Measurements from ENCODE around the gene SSR2. TPM values are rescaled to one million over a fixed set of nuclear protein-coding genes. Genes with fewer than 3 reads are reported as not detected.
A peak's percentile ranks its signal among the peaks of the same experiment; 100 is the strongest.
"Not testable (repeated sequence)": the region's sequence is repeated elsewhere in the genome, so short reads cannot be mapped to it uniquely, and the experiment has no call there.

SSR2 gene
- total and polyA plus RNA-seq, 7 experiments from 2014 or later, result 207 to 393 (median 268) TPM

DNA sequence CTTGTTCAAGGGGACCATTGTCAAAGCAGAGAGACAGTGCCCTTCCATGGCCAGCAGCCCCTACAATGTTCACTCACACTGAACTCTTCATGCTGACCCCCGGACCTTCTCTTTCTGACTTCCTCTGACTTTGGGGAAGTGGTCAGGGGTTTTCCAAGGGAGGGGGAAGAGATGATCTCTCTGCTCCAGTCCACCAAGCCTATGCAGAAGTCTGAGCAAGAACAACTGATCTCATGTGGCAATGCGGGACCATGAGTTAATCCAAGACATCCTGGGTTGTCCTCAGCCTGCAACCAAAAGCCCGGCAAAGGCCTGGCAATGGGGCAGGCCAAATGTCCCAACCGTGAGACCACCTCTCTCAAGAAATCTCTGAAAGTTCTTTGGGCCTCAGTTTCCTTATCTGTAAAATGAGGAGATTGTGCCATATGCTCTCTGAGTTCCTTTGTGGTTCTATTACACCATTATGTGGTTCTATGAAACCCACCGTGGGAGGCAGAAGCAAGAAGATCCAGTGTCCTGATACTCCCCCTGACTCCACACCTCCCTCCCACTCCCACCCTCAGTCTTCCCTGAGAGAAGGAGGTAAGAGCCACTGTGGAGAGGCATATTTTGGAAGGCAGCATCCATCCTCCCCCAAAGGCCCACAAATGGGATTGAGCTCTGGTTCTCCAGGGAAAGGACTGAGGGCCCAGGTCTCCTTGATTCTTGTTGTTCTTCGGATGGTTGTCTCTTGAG lies 30.6 kb downstream of the SSR2 start:
- Mint-ChIP-seq H3K27me3 (no peaks in the 10 kb centered on the region), H3K9me3 (no peaks in the 10 kb centered on the region), H3K27ac (no peak overlapping the region), H3K36me3 (no peaks in the 10 kb centered on the region), H3K4me1 (peaks cover 4 to 17% (median 11%) of the 10 kb centered on the region in 7 donors), H3K4me3 (no peak overlapping the region)
- Histone ChIP-seq H3K9me3 (ENCODE audit: control insufficient read depth in 2 of 3, low read length in 3 of 3) (no peaks in the 10 kb centered on the region), H3K27ac (ENCODE audit: low read depth, low read length) (no peak overlapping the region), H3K4me1 (ENCODE audit: control insufficient read depth in 2 of 2, insufficient read depth in 2 of 2, low read length in 2 of 2) (peaks cover 10% of the 10 kb centered on the region in 2 donors), H3K4me3 (ENCODE audit: low read length) (no peak overlapping the region), H3K36me3 (ENCODE audit: control insufficient read depth in 2 of 3, insufficient read depth in 3 of 3, low read length in 3 of 3) (no peaks in the 10 kb centered on the region), H3K27me3 (ENCODE audit: control insufficient read depth in 2 of 2, insufficient read depth in 2 of 2, low read length in 2 of 2) (no peaks in the 10 kb centered on the region)
- ATAC-seq (peak; percentile 77), DNase-seq (no peak)
- intact Hi-C loops (cut with micrococcal nuclease), result no loop called here
- POLR2A ChIA-PET, result interaction anchor here (0.6 to 2.3 kb wide), 11 partner anchors 11 to 434 kb away, joined by 3 to 20 read pairs (median 4); partner anchors contain the start of genes ARHGEF2 and KHDC4
- CTCF ChIA-PET, result interaction anchor here (0.6 to 5.2 kb wide), 16 partner anchors 8 to 500 kb away, joined by 3 to 41 read pairs (median 4); partner anchors contain the start of gene KHDC4

DNA sequence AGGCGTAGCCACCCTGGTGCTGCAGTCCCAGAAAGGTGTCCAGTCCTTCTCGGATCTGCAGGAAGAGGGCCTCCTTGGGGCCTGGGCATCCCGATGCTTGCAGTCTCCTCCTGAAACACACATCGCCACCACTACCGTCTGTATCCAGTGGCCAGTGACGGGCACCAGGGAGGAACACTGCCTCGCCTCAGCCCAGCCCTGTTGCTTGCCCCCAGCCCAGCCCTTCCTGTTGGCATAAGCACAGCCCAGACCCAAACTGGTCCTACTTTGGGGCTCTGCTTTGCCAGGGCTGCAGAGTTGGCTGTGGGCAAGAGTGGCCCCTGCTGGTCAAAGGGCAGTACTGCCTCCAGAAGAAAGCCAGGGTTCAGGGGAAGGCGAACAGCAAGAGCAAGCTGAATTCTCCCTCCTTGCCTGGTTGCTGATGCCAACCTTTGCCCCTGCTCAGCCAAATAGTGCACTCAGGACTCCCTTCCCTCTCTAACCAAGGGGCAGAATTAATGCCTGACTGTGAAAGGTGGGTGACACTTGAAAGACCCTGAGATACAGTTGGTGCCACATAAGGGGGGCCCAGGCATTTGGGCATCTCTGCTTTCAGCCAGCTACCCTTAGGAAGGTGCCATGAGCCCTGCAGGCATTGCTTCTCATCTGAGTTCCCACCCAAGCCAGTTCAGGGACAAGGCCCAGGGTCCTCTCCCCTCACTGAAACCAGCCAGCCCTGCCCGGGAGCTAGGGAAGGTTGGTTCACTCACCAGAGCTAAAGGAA lies 31.3 kb downstream of the SSR2 start:
- no peaks in the 10 kb centered on the region for H3K9me3 Mint-ChIP-seq
- Histone ChIP-seq H3K27ac (ENCODE audit: low read depth, low read length) (no peak overlapping the region), H3K4me1 (ENCODE audit: control insufficient read depth in 2 of 2, insufficient read depth in 2 of 2, low read length in 2 of 2) (peaks cover 10% of the 10 kb centered on the region in 2 donors), H3K36me3 (ENCODE audit: control insufficient read depth in 2 of 3, insufficient read depth in 3 of 3, low read length in 3 of 3) (no peaks in the 10 kb centered on the region), H3K9me3 (ENCODE audit: control insufficient read depth in 2 of 3, low read length in 3 of 3) (no peaks in the 10 kb centered on the region), H3K4me3 (ENCODE audit: low read length) (no peak overlapping the region), H3K27me3 (ENCODE audit: control insufficient read depth in 2 of 2, insufficient read depth in 2 of 2, low read length in 2 of 2) (no peaks in the 10 kb centered on the region)
- ChIA-PET POLR2A (interaction anchor here (0.6 to 2.3 kb wide), 12 partner anchors 10 to 435 kb away, joined by 3 to 20 read pairs (median 4); partner anchors contain the start of genes ARHGEF2 and KHDC4), CTCF (interaction anchor here (0.6 to 5.2 kb wide), 14 partner anchors 8 to 500 kb away, joined by 3 to 41 read pairs (median 4); partner anchors contain the start of gene KHDC4)
- peak overlapping the region in 2 of 10 donors; percentile 21 to 30 for H3K4me3 Mint-ChIP-seq
- H3K4me1 Mint-ChIP-seq, result peaks cover 4 to 17% (median 11%) of the 10 kb centered on the region in 7 donors
- no peaks in the 10 kb centered on the region for H3K27me3 Mint-ChIP-seq
- peak; percentile 94 for ATAC-seq
- peak; percentile 69 to 86 (median 79) for DNase-seq
- no peaks in the 10 kb centered on the region for H3K36me3 Mint-ChIP-seq
- intact Hi-C loops (cut with micrococcal nuclease), result loop anchor here (1.0 to 2.0 kb wide), 6 partner anchors 10 to 78 kb away; partner anchors contain the start of genes KHDC4 (in 2 of the 2) and RIT1 (in 1 of the 2)
- H3K27ac Mint-ChIP-seq, result peak overlapping the region in 4 of 9 donors; percentile 9 to 73 (median 42)

DNA sequence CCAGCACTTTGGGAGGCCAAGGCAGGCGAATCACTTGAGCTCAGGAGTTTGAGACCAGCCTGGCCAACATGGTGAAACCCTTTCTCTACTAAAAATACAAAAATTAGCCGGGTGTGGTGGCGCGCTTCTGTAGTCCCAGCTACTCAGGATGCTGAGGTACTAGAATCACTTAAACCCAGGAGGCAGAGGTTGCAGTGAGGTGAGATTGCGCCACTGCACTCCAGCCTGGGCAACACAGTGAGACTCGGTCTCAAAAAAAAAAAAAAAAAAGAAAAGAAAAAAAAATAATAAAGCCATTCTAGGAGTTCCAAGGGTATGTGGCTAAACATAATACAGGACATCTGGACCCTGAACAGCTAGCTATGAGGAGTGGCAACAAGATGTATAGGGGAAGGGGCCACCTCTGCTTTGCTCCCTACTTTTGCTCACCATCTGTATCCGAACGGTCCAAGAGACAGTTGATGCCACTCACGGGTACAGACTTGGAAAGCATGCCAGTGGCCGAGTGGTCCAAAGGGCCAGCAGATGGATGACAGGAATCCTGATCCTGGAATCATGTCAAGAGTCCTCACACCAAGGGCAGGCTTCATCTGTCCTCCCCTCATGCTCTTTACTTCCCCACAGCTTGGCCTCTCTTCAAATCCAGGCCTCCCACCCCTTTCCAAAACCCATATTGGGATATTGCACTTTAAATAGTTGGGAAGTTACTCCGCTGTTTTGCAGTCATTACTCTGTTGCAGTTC lies 35.7 kb downstream of the SSR2 start:
- H3K9me3 ChIP-seq (ENCODE audit: control insufficient read depth in 2 of 3, low read length in 3 of 3); H3K9me3 Mint-ChIP-seq; H3K4me3 ChIP-seq (ENCODE audit: low read length); DNase-seq; H3K36me3 ChIP-seq (ENCODE audit: control insufficient read depth in 2 of 3, insufficient read depth in 3 of 3, low read length in 3 of 3); H3K4me3 Mint-ChIP-seq; H3K36me3 Mint-ChIP-seq; intact Hi-C loops (cut with micrococcal nuclease); H3K27me3 ChIP-seq (ENCODE audit: control insufficient read depth in 2 of 2, insufficient read depth in 2 of 2, low read length in 2 of 2); H3K27me3 Mint-ChIP-seq; H3K27ac ChIP-seq (ENCODE audit: low read depth, low read length); ATAC-seq: not testable (repeated sequence)
- Mint-ChIP-seq H3K4me1 (peaks cover 38 to 58% (median 51%) of the 10 kb centered on the region in 7 donors), H3K27ac (peak overlapping the region in 2 of 9 donors; percentile 82 to 95)
- H3K4me1 ChIP-seq (ENCODE audit: control insufficient read depth in 2 of 2, insufficient read depth in 2 of 2, low read length in 2 of 2), result peaks cover 28 to 52% of the 10 kb centered on the region in 2 donors
- ChIA-PET CTCF (interaction anchor here (0.7 to 2.2 kb wide), 3 partner anchors 9 to 47 kb away, joined by 3 to 12 read pairs (median 3); no protein-coding TSS in a partner anchor), POLR2A (interaction anchor here (1.5 to 10.1 kb wide), 4 partner anchors 12 to 51 kb away, joined by 4 to 144 read pairs (median 26); partner anchors contain the start of genes KHDC4 and RXFP4)

DNA sequence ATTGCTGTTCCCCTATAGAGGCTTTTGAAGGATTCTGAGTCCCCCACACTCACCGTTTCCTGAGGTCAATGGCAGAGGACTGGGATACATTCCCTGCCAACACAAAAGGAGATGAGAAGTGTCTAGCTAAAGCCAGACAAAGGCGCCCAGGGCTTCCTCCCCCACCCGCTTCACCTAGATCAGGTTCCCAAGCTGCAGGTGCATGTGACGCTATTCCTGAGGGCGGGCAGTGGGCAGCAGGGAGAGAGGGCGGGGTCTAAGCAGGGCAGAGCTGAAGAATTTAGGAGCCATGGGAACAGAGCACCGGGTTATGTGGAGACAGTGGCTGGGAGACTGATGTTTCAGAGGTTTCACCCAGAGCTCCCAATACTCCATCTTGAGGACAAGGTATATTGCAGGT lies 36.4 kb downstream of the SSR2 start:
- peak overlapping the region; percentile 39 for H3K27ac ChIP-seq (ENCODE audit: low read depth, low read length)
- POLR2A ChIA-PET, result interaction anchor here (0.9 to 10.1 kb wide), 5 partner anchors 13 to 65 kb away, joined by 3 to 144 read pairs (median 5); partner anchors contain the start of genes KHDC4 and RXFP4
- no peak overlapping the region for H3K4me3 ChIP-seq (ENCODE audit: low read length)
- DNase-seq (no peak), ATAC-seq (no peak)
- Mint-ChIP-seq H3K27ac (peak overlapping the region in 8 of 9 donors; percentile 25 to 96 (median 62)), H3K36me3 (peaks cover 0 to 6% (median 0%) of the 10 kb centered on the region in 5 donors), H3K9me3 (no peaks in the 10 kb centered on the region), H3K4me3 (peak overlapping the region in 1 of 10 donors; percentile 36), H3K27me3 (no peaks in the 10 kb centered on the region), H3K4me1 (peaks cover 45 to 61% (median 54%) of the 10 kb centered on the region in 7 donors)
- no peaks in the 10 kb centered on the region for H3K36me3 ChIP-seq (ENCODE audit: control insufficient read depth in 2 of 3, insufficient read depth in 3 of 3, low read length in 3 of 3)
- H3K27me3 ChIP-seq (ENCODE audit: control insufficient read depth in 2 of 2, insufficient read depth in 2 of 2, low read length in 2 of 2), result no peaks in the 10 kb centered on the region
- H3K9me3 ChIP-seq (ENCODE audit: control insufficient read depth in 2 of 3, low read length in 3 of 3), result no peaks in the 10 kb centered on the region
- CTCF ChIA-PET, result interaction anchor here (0.7 to 2.2 kb wide), 5 partner anchors 8 to 46 kb away, joined by 3 to 12 read pairs (median 3); no protein-coding TSS in a partner anchor
- intact Hi-C loops (cut with micrococcal nuclease), result no loop called here
- H3K4me1 ChIP-seq (ENCODE audit: control insufficient read depth in 2 of 2, insufficient read depth in 2 of 2, low read length in 2 of 2), result peaks cover 31 to 54% of the 10 kb centered on the region in 2 donors

DNA sequence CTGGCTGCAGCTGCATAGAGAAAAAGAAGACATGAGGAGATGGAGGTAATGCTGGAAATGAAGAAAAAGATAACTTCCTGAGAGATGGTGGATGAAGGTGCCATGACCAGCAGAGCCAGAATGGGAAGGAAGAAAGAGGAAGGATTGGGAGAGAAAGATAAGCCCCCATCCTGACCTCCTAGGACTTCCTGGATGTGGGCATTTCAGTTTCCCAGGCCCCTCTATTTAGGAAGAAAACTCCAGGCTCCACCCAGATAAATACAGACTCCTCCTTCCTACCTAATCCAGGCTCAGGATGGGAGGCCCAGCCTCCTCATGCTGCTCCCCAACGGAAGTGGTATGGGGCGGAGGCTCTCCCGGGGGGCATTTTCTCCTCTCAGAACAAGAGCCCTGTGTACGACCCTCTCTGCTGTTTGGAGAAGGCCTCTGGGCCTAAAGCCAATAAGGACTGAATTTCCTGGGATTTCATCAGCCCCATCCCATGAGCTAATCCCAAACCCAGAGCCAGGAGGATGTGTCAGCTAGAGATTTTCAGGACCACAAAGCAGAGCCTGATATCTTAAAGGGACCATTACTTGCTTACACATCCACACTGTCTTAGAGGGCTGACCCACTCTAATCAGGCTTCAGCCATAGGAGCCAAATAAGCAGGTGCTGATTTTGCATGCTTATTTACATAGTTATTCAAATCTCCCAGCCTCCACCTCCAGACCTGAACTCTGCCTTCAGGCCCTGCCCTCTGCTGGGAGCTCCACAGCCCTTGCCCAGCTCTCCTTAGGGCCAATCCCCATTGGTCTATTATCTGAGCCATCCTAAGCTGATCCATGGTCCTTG lies 37.3 kb downstream of the SSR2 start:
- peaks cover 27 to 51% of the 10 kb centered on the region in 2 donors for H3K4me1 ChIP-seq (ENCODE audit: control insufficient read depth in 2 of 2, insufficient read depth in 2 of 2, low read length in 2 of 2)
- DNase-seq (no peak), ATAC-seq (no peak)
- H3K9me3 Mint-ChIP-seq, result no peaks in the 10 kb centered on the region
- H3K27me3 ChIP-seq (ENCODE audit: control insufficient read depth in 2 of 2, insufficient read depth in 2 of 2, low read length in 2 of 2), result no peaks in the 10 kb centered on the region
- peak overlapping the region in 8 of 9 donors; percentile 81 to 96 (median 92) for H3K27ac Mint-ChIP-seq
- H3K27ac ChIP-seq (ENCODE audit: low read depth, low read length), result peak overlapping the region; percentile 90
- ChIA-PET CTCF (interaction anchor here (0.7 to 2.2 kb wide), 4 partner anchors 15 to 45 kb away, joined by 3 to 12 read pairs (median 5); no protein-coding TSS in a partner anchor), POLR2A (interaction anchor here (0.6 to 10.1 kb wide), 10 partner anchors 12 to 64 kb away, joined by 3 to 144 read pairs (median 3); partner anchors contain the start of genes KHDC4 and RXFP4)
- intact Hi-C loops (cut with micrococcal nuclease), result no loop called here
- peaks cover 0 to 3% (median 0%) of the 10 kb centered on the region in 3 experiments for H3K36me3 ChIP-seq (ENCODE audit: control insufficient read depth in 2 of 3, insufficient read depth in 3 of 3, low read length in 3 of 3)
- no peak overlapping the region for H3K4me3 ChIP-seq (ENCODE audit: low read length)
- no peaks in the 10 kb centered on the region for H3K27me3 Mint-ChIP-seq
- peaks cover 0 to 6% (median 0%) of the 10 kb centered on the region in 5 donors for H3K36me3 Mint-ChIP-seq
- H3K4me1 Mint-ChIP-seq, result peaks cover 46 to 56% (median 49%) of the 10 kb centered on the region in 7 donors
- H3K9me3 ChIP-seq (ENCODE audit: control insufficient read depth in 2 of 3, low read length in 3 of 3), result no peaks in the 10 kb centered on the region
- H3K4me3 Mint-ChIP-seq, result peak overlapping the region in 5 of 10 donors; percentile 16 to 93 (median 35)
